LNCAP (cell line): ENCODE results near the gene SLC9B1.

ENCODE experiments used
- TF ChIP-seq, protein P1 (sequence below): fragments of 450-650 bp; IDR thresholded peaks from 2 replicates; pipeline ENCODE4 v1.5.1; 2017; ENCODE audit warnings: mild to moderate bottlenecking

The SLC9B1 gene

DNA sequence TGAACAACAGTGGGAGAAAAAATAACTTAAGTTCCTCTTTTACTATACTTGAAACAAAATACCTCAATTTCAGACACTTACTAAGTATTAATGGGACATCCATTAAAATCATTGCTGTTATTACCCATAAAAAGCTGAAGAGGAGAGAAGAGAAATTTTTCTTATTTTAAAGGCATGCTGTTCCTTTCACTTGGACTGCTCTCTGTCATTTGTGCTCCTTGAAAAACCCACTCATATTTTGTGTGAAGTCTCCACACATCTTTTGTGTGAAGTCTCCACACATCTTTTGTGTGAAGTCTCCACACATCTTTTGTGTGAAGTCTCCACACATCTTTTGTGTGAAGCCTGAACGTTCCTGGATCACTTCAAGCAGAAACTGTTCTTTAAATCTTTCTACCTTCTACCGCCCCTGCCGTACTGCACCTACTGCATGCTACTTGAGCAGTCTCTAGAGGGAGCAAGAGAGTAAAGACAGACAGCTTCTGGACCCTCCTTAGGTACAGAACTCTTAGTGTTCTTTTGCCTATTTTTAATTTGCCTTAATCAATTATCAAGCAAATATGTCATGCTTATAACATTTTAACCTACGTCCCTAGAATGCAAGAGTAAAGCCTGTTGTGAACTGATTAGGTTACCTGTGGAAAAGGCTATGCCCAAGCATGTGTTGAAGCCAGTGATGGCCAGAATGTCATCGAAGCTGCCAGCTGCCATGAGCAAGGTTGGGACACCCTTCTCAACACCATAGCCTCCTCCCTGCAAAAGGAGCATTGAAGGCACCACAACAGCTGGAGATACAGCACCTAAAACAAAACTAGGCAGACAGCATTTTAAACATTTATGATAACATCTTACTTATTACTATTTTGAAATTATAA, 27.1 kb upstream of the SLC9B1 start:
- TF ChIP-seq, protein P1, sequence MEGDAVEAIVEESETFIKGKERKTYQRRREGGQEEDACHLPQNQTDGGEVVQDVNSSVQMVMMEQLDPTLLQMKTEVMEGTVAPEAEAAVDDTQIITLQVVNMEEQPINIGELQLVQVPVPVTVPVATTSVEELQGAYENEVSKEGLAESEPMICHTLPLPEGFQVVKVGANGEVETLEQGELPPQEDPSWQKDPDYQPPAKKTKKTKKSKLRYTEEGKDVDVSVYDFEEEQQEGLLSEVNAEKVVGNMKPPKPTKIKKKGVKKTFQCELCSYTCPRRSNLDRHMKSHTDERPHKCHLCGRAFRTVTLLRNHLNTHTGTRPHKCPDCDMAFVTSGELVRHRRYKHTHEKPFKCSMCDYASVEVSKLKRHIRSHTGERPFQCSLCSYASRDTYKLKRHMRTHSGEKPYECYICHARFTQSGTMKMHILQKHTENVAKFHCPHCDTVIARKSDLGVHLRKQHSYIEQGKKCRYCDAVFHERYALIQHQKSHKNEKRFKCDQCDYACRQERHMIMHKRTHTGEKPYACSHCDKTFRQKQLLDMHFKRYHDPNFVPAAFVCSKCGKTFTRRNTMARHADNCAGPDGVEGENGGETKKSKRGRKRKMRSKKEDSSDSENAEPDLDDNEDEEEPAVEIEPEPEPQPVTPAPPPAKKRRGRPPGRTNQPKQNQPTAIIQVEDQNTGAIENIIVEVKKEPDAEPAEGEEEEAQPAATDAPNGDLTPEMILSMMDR, result peak; percentile 54

DNA sequence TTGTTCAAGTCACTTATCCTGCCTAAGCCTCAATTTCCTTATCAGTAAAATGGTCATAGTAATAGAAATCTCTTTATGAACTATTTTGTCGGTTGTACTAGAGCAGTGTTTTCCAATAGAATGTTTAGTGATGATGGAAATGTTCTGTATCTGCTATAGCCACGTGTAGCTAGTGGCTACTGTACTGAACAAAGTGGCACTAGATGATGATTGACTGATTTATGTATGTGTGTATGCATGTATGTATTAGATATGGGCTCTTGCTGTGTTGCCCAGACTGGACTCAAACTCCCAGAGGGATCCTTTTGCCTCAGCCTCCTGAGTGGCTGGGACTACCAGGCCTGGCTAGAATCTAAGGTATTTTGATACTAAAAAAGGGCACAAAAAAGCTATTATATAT, 24.7 kb upstream of the SLC9B1 start:
- TF ChIP-seq, protein P1, result no peak

DNA sequence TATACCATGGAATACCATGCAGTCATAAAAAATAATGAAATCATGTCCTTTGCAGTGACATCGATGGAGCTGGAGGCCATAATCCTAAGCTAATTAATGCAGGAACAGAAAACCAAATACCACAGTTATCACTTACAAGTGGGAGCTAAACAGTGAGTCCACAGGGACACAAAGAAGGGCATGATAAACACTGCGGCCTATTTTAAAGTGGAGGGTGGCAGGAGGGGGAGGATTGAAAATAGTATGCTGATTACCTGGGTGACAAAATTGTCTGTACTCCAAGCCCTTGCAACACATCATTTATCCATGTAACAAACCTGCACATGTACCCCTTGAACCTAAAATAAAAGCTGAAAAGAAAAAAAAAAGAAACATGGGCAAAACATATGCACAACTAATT, 16.7 kb upstream of the SLC9B1 start:
- TF ChIP-seq, protein P1, result no peak

DNA sequence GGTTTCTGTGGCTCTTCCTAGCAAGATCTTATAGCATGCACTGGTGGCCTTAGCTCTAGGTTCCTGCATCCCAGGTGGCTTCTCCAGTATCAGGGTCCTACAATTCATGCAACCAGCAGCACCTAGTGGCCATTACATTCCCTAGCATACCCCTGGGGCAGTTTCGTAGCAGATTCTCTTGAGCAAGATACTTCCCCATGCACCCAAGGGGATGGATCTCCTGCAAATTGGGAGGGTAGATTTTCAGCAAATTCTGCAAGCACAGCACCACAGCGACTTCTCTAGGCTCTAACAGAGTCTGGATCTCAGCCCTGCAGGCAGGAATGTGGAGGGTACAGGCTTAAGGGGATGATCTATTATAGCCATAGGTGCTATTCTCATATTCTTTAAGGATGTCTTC, 13.1 kb upstream of the SLC9B1 start:
- TF ChIP-seq, protein P1, result peak; percentile 38

DNA sequence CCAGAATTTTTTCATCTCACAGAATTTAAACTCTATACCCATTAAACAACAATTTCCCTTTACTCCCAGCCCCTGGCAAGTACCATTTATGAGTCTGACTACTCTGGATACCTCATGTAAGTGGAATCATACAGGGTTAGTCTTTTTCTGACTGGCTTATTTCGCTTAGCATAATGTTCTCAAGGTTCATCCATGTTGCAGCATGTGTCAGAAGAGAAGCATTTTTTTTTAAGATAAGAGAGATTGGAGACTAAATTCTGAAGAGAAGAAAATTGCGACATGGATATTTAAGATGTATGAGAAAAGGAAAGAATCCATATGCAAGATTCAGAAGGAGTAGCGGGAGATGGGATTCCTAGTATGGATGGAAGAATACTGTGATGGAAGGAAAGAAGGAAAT, 11.3 kb upstream of the SLC9B1 start:
- TF ChIP-seq, protein P1, result no peak

DNA sequence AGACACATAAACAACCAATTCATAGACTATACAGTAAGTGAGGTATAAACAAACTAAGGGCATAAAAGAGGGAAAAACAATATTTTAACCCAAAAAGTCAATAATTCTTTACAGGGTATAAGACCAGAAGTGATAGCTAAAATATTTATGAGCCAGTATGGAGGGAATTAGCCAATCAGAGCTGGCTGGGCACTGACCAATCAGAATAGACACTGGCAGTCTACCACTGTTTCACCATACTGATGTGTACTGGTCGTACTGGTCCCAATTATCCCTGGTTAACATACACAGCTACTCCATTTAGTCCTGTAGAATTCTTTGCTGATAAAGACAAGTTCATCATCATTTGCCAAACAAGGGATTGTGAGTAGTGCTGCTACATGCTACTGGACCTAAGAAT, 9.8 kb upstream of the SLC9B1 start:
- TF ChIP-seq, protein P1, result no peak

DNA sequence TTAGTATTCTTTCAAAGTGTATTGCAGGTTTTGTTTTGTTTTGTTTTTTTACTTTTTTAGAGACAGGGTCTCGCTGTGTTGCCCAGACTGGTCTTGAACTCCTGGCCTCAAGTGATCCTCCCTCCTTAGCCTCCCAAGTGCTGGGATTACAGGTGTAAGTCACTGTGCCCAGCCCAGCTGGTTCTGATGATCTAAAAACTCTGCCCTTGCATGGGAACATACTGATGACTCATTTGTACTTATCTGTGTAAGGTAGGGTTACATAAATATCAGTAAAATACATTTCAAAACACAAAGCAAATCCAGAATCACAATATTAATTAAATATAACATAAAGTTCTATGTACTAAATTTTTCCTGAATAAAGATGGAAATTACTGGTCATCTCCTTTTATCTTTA, 7.4 kb upstream of the SLC9B1 start:
- TF ChIP-seq, protein P1, result no peak
